Tibial nerve (tissue), 3 donors: ENCODE results near the gene KCNG3.

Experiments
- CTCF ChIP-seq, 5 experiments: fragments of 200-600 bp in 3 of 5; fragments of 450-650 bp in 2 of 5; sonication (generic) in 3 of 5; IDR thresholded peaks; one replicate each; pipeline ENCODE4 v1.5.1; 2016 to 2019; ENCODE audit warnings: antibody characterized with exemption in 5 of 5, mild to moderate bottlenecking in 3 of 5, moderate library complexity in 2 of 5
- POLR2A ChIP-seq, 2 donors: fragments of 450-650 bp; IDR thresholded peaks; one replicate each; pipeline ENCODE4 v1.6.1; 2017; ENCODE audit warnings: antibody characterized with exemption in 2 of 2, mild to moderate bottlenecking in 2 of 2, moderate library complexity in 2 of 2

GRCh38 chr2:42436370-42436769 lies 57.4 kb downstream of the KCNG3 start:
- TF ChIP-seq POLR2A (IDR thresholded peaks at IDR 0.05), result no peak
- no peak for TF ChIP-seq CTCF (IDR thresholded peaks at IDR 0.05)
